Measurements from ENCODE around the gene EZR.
"Not testable (repeated sequence)": the region's sequence is repeated elsewhere in the genome, so short reads cannot be mapped to it uniquely, and the experiment has no call there.

Gene EZR

DNA sequence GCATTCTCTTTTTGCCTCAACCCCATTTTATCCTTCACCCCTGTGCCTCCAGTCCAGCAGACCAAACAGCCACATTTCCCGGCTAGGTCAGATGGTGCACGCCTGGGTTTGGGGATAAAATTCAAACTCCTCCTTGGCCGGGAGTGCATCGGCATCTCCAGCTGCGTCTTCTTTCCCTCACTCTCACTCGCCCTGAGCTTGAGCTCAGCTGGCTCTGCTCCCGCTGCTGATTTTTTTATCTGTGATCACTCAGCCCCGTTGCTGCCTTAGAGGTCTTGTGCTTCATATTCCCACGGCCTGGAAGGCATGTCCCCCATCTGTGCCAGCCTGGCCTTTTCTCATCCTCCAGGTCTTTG lies 6.8 kb upstream of the EZR start:
- no peaks in the 10 kb centered on the region for H4K20me1 ChIP-seq (ENCODE audit: insufficient read depth, low read length)
- H3K9me3 ChIP-seq (replicated peaks; ENCODE audit: insufficient read depth, low read length), result no peaks in the 10 kb centered on the region
- H3K4me3 ChIP-seq (ENCODE audit: low read length), result no peak overlapping the region
- H3K4me1 ChIP-seq (ENCODE audit: low read length), result peaks cover 9% of the 10 kb centered on the region
- no peaks in the 10 kb centered on the region for H3K36me3 ChIP-seq (replicated peaks; ENCODE audit: insufficient read depth, low read length)
- TF ChIP-seq EZH2 (optimal IDR thresholded peaks at IDR 0.05; ENCODE audit: low read depth, low read length), result no peak
- TF ChIP-seq EZH2phosphoT487 (IDR thresholded peaks at IDR 0.05; ENCODE audit: low read length), result no peak
- no peaks in the 10 kb centered on the region for H3F3A ChIP-seq (ENCODE audit: insufficient read depth, low read length)
- H2AFZ ChIP-seq (ENCODE audit: low read length), result no peak overlapping the region
- no peak for DNase-seq
- no peaks in the 10 kb centered on the region for H3K9me2 ChIP-seq (replicated peaks; ENCODE audit: insufficient read depth, low read length)
- no peak overlapping the region for H3K27ac ChIP-seq (ENCODE audit: low read length)
- H3K4me2 ChIP-seq (ENCODE audit: low read depth, low read length), result no peak overlapping the region
- H3K27me3 ChIP-seq (replicated peaks; ENCODE audit: insufficient read depth, low read length), result no peaks in the 10 kb centered on the region
- H3K79me2 ChIP-seq (ENCODE audit: low read length), result no peaks in the 10 kb centered on the region
- H3K9ac ChIP-seq (ENCODE audit: low read length), result no peak overlapping the region

DNA sequence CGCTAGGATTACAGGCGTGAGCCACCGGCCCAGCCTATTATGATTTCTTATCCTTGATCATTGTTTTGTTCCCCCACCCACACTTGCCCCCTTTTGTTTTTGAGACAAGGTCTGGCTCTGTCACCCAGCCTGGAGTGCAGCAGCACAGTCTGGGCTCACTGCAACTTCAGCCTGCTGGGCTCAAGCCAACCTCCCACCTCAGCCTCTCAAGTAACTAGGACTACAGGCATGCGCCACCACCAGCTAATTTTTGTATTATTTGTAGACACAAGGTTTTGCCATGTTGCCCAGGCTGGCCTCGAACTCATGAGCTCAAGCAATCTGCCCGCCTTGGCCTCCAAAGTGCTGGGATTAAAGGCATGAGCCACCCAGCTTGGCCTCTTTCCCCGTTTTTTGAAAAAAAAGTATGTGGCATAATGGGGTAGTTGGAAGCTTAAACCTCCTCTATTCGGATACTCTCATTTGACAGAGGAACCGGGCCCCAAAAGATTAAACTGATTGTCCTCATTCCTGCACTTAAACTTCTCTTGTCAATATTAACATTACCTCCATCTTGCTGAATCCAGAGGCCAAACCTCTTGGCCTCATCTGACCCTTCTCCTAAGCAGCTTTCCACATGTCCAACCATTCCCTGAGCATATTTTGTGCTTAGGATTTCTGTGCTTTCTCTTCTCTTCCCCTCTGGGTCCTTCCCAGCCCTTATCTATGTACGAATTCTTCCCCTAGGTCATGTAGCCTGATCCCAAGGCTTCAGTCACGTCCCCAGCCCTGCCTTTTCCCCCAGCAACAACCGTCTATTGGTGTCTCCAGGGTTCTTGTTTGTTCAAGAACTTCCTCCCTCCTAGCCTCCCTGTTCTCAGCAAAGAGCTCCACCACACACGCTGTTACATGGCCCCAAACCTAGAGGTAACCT lies 6.1 kb upstream of the EZR start:
- H3K27me3 ChIP-seq (replicated peaks; ENCODE audit: insufficient read depth, low read length), result no peaks in the 10 kb centered on the region
- H3K36me3 ChIP-seq (replicated peaks; ENCODE audit: insufficient read depth, low read length), result no peaks in the 10 kb centered on the region
- no peak overlapping the region for H2AFZ ChIP-seq (ENCODE audit: low read length)
- no peak overlapping the region for H3K27ac ChIP-seq (ENCODE audit: low read length)
- no peak overlapping the region for H3K4me2 ChIP-seq (ENCODE audit: low read depth, low read length)
- no peaks in the 10 kb centered on the region for H3K9me3 ChIP-seq (replicated peaks; ENCODE audit: insufficient read depth, low read length)
- TF ChIP-seq, protein P1, sequence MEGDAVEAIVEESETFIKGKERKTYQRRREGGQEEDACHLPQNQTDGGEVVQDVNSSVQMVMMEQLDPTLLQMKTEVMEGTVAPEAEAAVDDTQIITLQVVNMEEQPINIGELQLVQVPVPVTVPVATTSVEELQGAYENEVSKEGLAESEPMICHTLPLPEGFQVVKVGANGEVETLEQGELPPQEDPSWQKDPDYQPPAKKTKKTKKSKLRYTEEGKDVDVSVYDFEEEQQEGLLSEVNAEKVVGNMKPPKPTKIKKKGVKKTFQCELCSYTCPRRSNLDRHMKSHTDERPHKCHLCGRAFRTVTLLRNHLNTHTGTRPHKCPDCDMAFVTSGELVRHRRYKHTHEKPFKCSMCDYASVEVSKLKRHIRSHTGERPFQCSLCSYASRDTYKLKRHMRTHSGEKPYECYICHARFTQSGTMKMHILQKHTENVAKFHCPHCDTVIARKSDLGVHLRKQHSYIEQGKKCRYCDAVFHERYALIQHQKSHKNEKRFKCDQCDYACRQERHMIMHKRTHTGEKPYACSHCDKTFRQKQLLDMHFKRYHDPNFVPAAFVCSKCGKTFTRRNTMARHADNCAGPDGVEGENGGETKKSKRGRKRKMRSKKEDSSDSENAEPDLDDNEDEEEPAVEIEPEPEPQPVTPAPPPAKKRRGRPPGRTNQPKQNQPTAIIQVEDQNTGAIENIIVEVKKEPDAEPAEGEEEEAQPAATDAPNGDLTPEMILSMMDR (IDR thresholded peaks at IDR 0.05; ENCODE audit: low read length), result no peak
- TF ChIP-seq EZH2phosphoT487 (IDR thresholded peaks at IDR 0.05; ENCODE audit: low read length) (no peak), EZH2 (optimal IDR thresholded peaks at IDR 0.05; ENCODE audit: low read depth, low read length) (no peak)
- DNase-seq, result no peak
- no peaks in the 10 kb centered on the region for H3K79me2 ChIP-seq (ENCODE audit: low read length)
- H4K20me1 ChIP-seq (ENCODE audit: insufficient read depth, low read length), result no peaks in the 10 kb centered on the region
- no peaks in the 10 kb centered on the region for H3F3A ChIP-seq (ENCODE audit: insufficient read depth, low read length)
- no peak overlapping the region for H3K9ac ChIP-seq (ENCODE audit: low read length)
- H3K9me2 ChIP-seq (replicated peaks; ENCODE audit: insufficient read depth, low read length), result no peaks in the 10 kb centered on the region
- H3K4me3 ChIP-seq (ENCODE audit: low read length), result no peak overlapping the region
- peaks cover 9% of the 10 kb centered on the region for H3K4me1 ChIP-seq (ENCODE audit: low read length)

DNA sequence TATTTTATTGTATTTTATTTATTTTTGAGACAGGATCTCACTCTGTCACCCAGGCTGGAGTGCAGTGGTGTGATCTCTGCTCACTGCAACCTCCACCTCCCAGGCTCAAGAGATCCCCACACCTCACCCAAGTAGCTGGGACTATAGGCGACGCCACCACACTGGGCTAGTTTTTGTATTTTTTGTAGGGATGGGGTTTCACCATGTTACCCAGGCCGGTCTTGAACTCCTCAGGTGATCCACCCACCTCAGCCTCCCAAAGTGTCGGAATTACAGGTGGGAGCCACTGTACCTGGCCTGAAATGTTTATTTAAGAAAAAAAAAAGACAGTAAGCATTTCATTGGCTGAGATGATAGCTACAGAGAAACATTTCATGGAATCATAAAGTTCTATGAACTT lies 4.4 kb upstream of the EZR start:
- not testable (repeated sequence) for H3F3A ChIP-seq (ENCODE audit: insufficient read depth, low read length); H3K4me1 ChIP-seq (ENCODE audit: low read length)

DNA sequence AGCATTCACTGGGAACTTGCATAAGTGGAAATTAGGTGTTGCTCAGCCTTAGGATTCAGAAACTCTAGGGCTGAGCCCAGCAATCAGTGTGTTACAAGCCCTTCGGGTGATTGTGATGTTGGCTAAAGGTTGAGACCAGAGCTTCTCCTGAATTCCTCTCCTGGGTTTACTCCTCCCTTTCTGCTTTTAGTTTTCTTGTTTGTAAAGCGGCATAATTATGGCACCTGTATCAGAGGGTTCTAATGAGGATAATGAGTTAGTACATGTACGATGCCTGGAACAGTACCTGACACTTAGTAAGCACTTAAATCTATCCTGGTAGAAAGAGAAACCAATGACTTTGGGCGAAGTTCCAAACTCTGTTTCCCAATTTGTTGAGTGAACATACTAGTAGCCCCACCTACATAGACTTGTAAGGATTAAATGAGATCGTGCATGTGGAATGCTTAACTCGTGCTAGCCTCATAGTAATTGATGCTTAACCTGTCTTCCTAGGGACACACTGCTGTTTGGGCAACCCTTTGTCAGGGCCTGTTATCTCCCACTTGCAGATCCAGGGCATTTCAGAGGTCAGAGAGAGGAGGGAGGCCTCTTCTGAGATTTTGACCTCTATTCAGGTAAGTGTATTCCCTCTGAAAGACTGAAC lies 932 bp upstream of the EZR start:
- no peak for DNase-seq
- H4K20me1 ChIP-seq (ENCODE audit: insufficient read depth, low read length), result peaks cover 8% of the 10 kb centered on the region; the same call in 1 of the 2 replicates
- peaks cover 3% of the 10 kb centered on the region for H3K4me1 ChIP-seq (ENCODE audit: low read length)
- TF ChIP-seq EZH2 (optimal IDR thresholded peaks at IDR 0.05; ENCODE audit: low read depth, low read length), result no peak
- TF ChIP-seq, protein P1 (IDR thresholded peaks at IDR 0.05; ENCODE audit: low read length), result no peak
- no peak for TF ChIP-seq EZH2phosphoT487 (IDR thresholded peaks at IDR 0.05; ENCODE audit: low read length)
- H3K27ac ChIP-seq (ENCODE audit: low read length), result no peak overlapping the region
- no peak overlapping the region for H3K4me3 ChIP-seq (ENCODE audit: low read length)
- H3K79me2 ChIP-seq (ENCODE audit: low read length), result peaks cover 29% of the 10 kb centered on the region
- H3K4me2 ChIP-seq (ENCODE audit: low read depth, low read length), result no peak overlapping the region
- H3K9me3 ChIP-seq (replicated peaks; ENCODE audit: insufficient read depth, low read length), result no peaks in the 10 kb centered on the region
- no peaks in the 10 kb centered on the region for H3K36me3 ChIP-seq (replicated peaks; ENCODE audit: insufficient read depth, low read length)
- peak overlapping the region; percentile 51; the same call in 1 of the 2 replicates for H2AFZ ChIP-seq (ENCODE audit: low read length)
- no peak overlapping the region for H3K9ac ChIP-seq (ENCODE audit: low read length)
- peaks cover 5% of the 10 kb centered on the region; the same call in 1 of the 2 replicates for H3F3A ChIP-seq (ENCODE audit: insufficient read depth, low read length)
- no peaks in the 10 kb centered on the region for H3K27me3 ChIP-seq (replicated peaks; ENCODE audit: insufficient read depth, low read length)
- no peaks in the 10 kb centered on the region for H3K9me2 ChIP-seq (replicated peaks; ENCODE audit: insufficient read depth, low read length)

More for the DNA sequence above, 4.4 kb upstream of the EZR start:
- H3K9me2 ChIP-seq (replicated peaks; ENCODE audit: insufficient read depth, low read length); H3K79me2 ChIP-seq (ENCODE audit: low read length); H3K4me3 ChIP-seq (ENCODE audit: low read length); H3K9me3 ChIP-seq (replicated peaks; ENCODE audit: insufficient read depth, low read length); H2AFZ ChIP-seq (ENCODE audit: low read length); H3K9ac ChIP-seq (ENCODE audit: low read length); H3K4me2 ChIP-seq (ENCODE audit: low read depth, low read length); H3K27me3 ChIP-seq (replicated peaks; ENCODE audit: insufficient read depth, low read length); H3K27ac ChIP-seq (ENCODE audit: low read length); H3K36me3 ChIP-seq (replicated peaks; ENCODE audit: insufficient read depth, low read length); DNase-seq; H4K20me1 ChIP-seq (ENCODE audit: insufficient read depth, low read length): not testable (repeated sequence)
